ENCODE results near the gene BMP8B. TPM values are rescaled to one million over a fixed set of nuclear protein-coding genes. Genes with fewer than 3 reads are reported as not detected.
"Not testable (repeated sequence)": the region's sequence is repeated elsewhere in the genome, so short reads cannot be mapped to it uniquely, and the experiment has no call there.

The BMP8B gene
- polyA plus RNA-seq, 3 donors, result 0.14 to 1.3 (median 0.24) TPM

- Histone ChIP-seq H3K9ac (ENCODE audit: insufficient read depth, low read length, poor library complexity, severe bottlenecking) (no peak overlapping the region), H3K4me3 (replicated peaks in 1 of 3; ENCODE audit: low read depth in 2 of 3, low read length in 3 of 3) (no peak overlapping the region), H4K20me1 (ENCODE audit: insufficient read depth, low read length) (no peaks in the 10 kb centered on the region), H3K9me3 (replicated peaks in 1 of 2; ENCODE audit: control insufficient read depth in 1 of 2, insufficient read depth in 1 of 2, low read length in 2 of 2) (no peaks in the 10 kb centered on the region), H3K4me2 (replicated peaks; ENCODE audit: extremely low read depth, low read length, poor library complexity, severe bottlenecking) (no peak overlapping the region), H3K79me2 (ENCODE audit: insufficient read depth, low read length) (no peaks in the 10 kb centered on the region), H3K4me1 (ENCODE audit: control insufficient read depth in 1 of 2, insufficient read depth in 2 of 2, low read length in 2 of 2) (peaks cover 4 to 12% of the 10 kb centered on the region in 2 donors), H3K36me3 (replicated peaks in 1 of 2; ENCODE audit: control insufficient read depth in 1 of 2, insufficient read depth in 2 of 2, low read length in 2 of 2) (no peaks in the 10 kb centered on the region), H3K27me3 (ENCODE audit: control insufficient read depth in 2 of 2, insufficient read depth in 2 of 2, low read length in 2 of 2) (no peaks in the 10 kb centered on the region), H3K27ac (ENCODE audit: low read depth in 1 of 2, low read length in 2 of 2) (no peak overlapping the region), H2AFZ (ENCODE audit: insufficient read depth, low read depth, low read length, poor library complexity, severe bottlenecking) (no peak overlapping the region)
- whole genome bisulfite sequencing (ENCODE audit: insufficient coverage), result 85% methylated on average over 5 of the region's 5 CpGs
- Mint-ChIP-seq H3K27me3 (ENCODE audit: low read depth in 3 of 3) (peaks cover 0 to 8% (median 2%) of the 10 kb centered on the region in 3 donors), H3K9me3 (no peaks in the 10 kb centered on the region), H3K4me3 (no peak overlapping the region), H3K36me3 (peaks cover 3 to 17% of the 10 kb centered on the region in 2 donors), H3K27ac (no peak overlapping the region), H3K4me1 (peaks cover 14% of the 10 kb centered on the region)
- DNase-seq, result no peak
- no peak for TF ChIP-seq CTCF (IDR thresholded peaks at IDR 0.05)
- intact Hi-C loops (cut with micrococcal nuclease), result loop anchor here in 1 of 2 donors (10.0 kb wide), 1 partner anchor 45 kb away; the partner anchor contains the start of gene PPIE
Measured at GRCh38 chr1:39779821-39780220, 8.8 kb downstream of the BMP8B start.

DNA sequence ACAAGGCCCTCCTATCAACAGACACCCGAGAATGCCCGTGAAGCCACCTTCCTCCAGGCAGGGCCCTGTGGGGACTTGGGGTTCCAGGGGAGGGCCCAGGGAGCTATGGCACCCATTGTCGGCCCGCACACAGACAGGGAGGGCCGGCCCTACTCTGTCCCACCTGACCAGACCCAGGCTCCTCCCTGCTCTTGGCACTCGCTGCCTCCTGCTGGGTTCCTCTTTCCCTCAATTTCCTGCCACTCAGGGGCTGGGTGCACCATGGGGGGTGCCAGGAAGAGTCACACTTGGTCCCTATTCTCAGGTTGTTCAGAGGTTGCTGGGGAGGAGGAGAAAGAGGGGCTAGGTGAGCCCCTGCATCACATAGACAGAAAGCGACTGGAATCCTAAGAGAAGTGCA is 9.5 kb downstream of the BMP8B start:
- Mint-ChIP-seq H3K27me3 (ENCODE audit: low read depth in 3 of 3) (peaks cover 0 to 8% (median 2%) of the 10 kb centered on the region in 3 donors), H3K4me1 (peaks cover 14% of the 10 kb centered on the region), H3K27ac (no peak overlapping the region), H3K36me3 (peaks cover 3 to 17% of the 10 kb centered on the region in 2 donors), H3K9me3 (no peaks in the 10 kb centered on the region), H3K4me3 (no peak overlapping the region)
- WGBS (ENCODE audit: insufficient coverage), result 36% methylated on average over 3 of the region's 7 CpGs
- no peaks in the 10 kb centered on the region for H4K20me1 ChIP-seq (ENCODE audit: insufficient read depth, low read length)
- intact Hi-C loops (cut with micrococcal nuclease), result no loop called here
- no peak overlapping the region for H3K4me2 ChIP-seq (replicated peaks; ENCODE audit: extremely low read depth, low read length, poor library complexity, severe bottlenecking)
- TF ChIP-seq CTCF (IDR thresholded peaks at IDR 0.05), result no peak
- no peak overlapping the region for H3K4me3 ChIP-seq (replicated peaks in 1 of 3; ENCODE audit: low read depth in 2 of 3, low read length in 3 of 3)
- no peak for DNase-seq
- H3K27ac ChIP-seq (ENCODE audit: low read depth in 1 of 2, low read length in 2 of 2), result no peak overlapping the region
- no peaks in the 10 kb centered on the region for H3K36me3 ChIP-seq (replicated peaks in 1 of 2; ENCODE audit: control insufficient read depth in 1 of 2, insufficient read depth in 2 of 2, low read length in 2 of 2)
- no peaks in the 10 kb centered on the region for H3K79me2 ChIP-seq (ENCODE audit: insufficient read depth, low read length)
- H3K27me3 ChIP-seq (ENCODE audit: control insufficient read depth in 2 of 2, insufficient read depth in 2 of 2, low read length in 2 of 2), result no peaks in the 10 kb centered on the region
- no peak overlapping the region for H2AFZ ChIP-seq (ENCODE audit: insufficient read depth, low read depth, low read length, poor library complexity, severe bottlenecking)
- H3K9ac ChIP-seq (ENCODE audit: insufficient read depth, low read length, poor library complexity, severe bottlenecking), result no peak overlapping the region
- no peaks in the 10 kb centered on the region for H3K9me3 ChIP-seq (replicated peaks in 1 of 2; ENCODE audit: control insufficient read depth in 1 of 2, insufficient read depth in 1 of 2, low read length in 2 of 2)
- H3K4me1 ChIP-seq (ENCODE audit: control insufficient read depth in 1 of 2, insufficient read depth in 2 of 2, low read length in 2 of 2), result peaks cover 4 to 12% of the 10 kb centered on the region in 2 donors

DNA sequence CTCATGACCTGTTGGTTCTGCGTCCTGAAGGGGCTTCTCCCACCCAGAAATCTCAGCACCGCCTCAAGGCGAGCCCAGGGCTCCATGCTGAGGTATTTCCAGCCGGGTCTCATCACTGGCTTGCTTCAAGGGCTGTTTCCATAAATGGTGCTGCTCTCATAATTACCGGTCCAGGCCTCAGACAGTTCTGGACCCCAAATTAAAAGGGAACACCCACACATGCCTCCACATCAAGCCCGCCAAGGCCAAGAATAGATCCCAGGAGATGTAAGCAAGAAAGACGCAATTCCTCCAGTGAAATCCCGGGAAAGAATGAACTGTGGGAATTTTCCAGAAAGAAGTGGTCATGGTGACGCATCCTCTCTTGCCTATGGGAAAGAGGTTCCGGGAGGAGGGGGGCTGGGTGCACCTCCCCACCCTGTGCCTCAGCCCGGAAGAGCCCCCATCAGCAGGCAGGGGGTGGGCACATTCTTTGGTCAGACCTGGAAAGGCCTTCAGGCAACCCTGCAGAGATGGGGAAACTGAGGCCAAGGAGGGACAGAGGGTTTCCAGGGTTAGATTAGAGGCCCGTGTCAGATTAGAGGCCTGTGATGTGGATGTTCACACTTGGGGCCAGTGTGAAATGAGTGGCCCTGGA is 10.1 kb downstream of the BMP8B start:
- H3K9me3 Mint-ChIP-seq; H3K4me3 Mint-ChIP-seq; H3K27me3 ChIP-seq (ENCODE audit: control insufficient read depth in 2 of 2, insufficient read depth in 2 of 2, low read length in 2 of 2); H3K27ac Mint-ChIP-seq; H3K27me3 Mint-ChIP-seq (ENCODE audit: low read depth in 3 of 3); H3K4me2 ChIP-seq (replicated peaks; ENCODE audit: extremely low read depth, low read length, poor library complexity, severe bottlenecking); DNase-seq; H3K9me3 ChIP-seq (replicated peaks in 1 of 2; ENCODE audit: control insufficient read depth in 1 of 2, insufficient read depth in 1 of 2, low read length in 2 of 2); H3K4me3 ChIP-seq (replicated peaks in 1 of 3; ENCODE audit: low read depth in 2 of 3, low read length in 3 of 3); H3K79me2 ChIP-seq (ENCODE audit: insufficient read depth, low read length); H3K27ac ChIP-seq (ENCODE audit: low read depth in 1 of 2, low read length in 2 of 2); H3K36me3 ChIP-seq (replicated peaks in 1 of 2; ENCODE audit: control insufficient read depth in 1 of 2, insufficient read depth in 2 of 2, low read length in 2 of 2); H2AFZ ChIP-seq (ENCODE audit: insufficient read depth, low read depth, low read length, poor library complexity, severe bottlenecking); H4K20me1 ChIP-seq (ENCODE audit: insufficient read depth, low read length); H3K9ac ChIP-seq (ENCODE audit: insufficient read depth, low read length, poor library complexity, severe bottlenecking); intact Hi-C loops (cut with micrococcal nuclease): not testable (repeated sequence)
- Mint-ChIP-seq H3K4me1 (peaks cover 14% of the 10 kb centered on the region), H3K36me3 (peaks cover 3 to 13% of the 10 kb centered on the region in 2 donors)
- 90% methylated on average over 4 of the region's 12 CpGs for WGBS (ENCODE audit: insufficient coverage)
- H3K4me1 ChIP-seq (ENCODE audit: control insufficient read depth in 1 of 2, insufficient read depth in 2 of 2, low read length in 2 of 2), result peaks cover 4 to 12% of the 10 kb centered on the region in 2 donors

Measured in CD14-positive monocyte (primary cell).